Measurements from ENCODE around the gene OR2A1. TPM values are rescaled to one million over a fixed set of nuclear protein-coding genes. Genes with fewer than 3 reads are reported as not detected.
"Not testable (repeated sequence)": the region's sequence is repeated elsewhere in the genome, so short reads cannot be mapped to it uniquely, and the experiment has no call there.

The OR2A1 gene
- total and polyA plus RNA-seq, 7 experiments from 2014 or later: 0.05 to 1.0 (median 0.12) TPM; not detected in 2

- DNase-seq; intact Hi-C loops (cut with micrococcal nuclease); H3K36me3 Mint-ChIP-seq; CTCF ChIA-PET; H3K4me1 ChIP-seq (ENCODE audit: control insufficient read depth in 2 of 2, insufficient read depth in 2 of 2, low read length in 2 of 2); H3K27me3 Mint-ChIP-seq; H3K9me3 ChIP-seq (ENCODE audit: control insufficient read depth in 2 of 3, low read length in 3 of 3); H3K27me3 ChIP-seq (ENCODE audit: control insufficient read depth in 2 of 2, insufficient read depth in 2 of 2, low read length in 2 of 2); H3K4me1 Mint-ChIP-seq; ATAC-seq; H3K4me3 ChIP-seq (ENCODE audit: low read length); H3K4me3 Mint-ChIP-seq; H3K27ac ChIP-seq (ENCODE audit: low read depth, low read length); H3K27ac Mint-ChIP-seq; H3K36me3 ChIP-seq (ENCODE audit: control insufficient read depth in 2 of 3, insufficient read depth in 3 of 3, low read length in 3 of 3); POLR2A ChIA-PET; H3K9me3 Mint-ChIP-seq: not testable (repeated sequence)
These were observed 8.6 kb upstream of the OR2A1 start for GRCh38 chr7:144303607-144304006.

GRCh38 chr7:144305156-144305555 is 7.1 kb upstream of the OR2A1 start:
- H3K36me3 ChIP-seq (ENCODE audit: control insufficient read depth in 2 of 3, insufficient read depth in 3 of 3, low read length in 3 of 3); CTCF ChIA-PET; DNase-seq; H3K4me3 Mint-ChIP-seq; H3K27ac ChIP-seq (ENCODE audit: low read depth, low read length); H3K27me3 Mint-ChIP-seq; H3K27me3 ChIP-seq (ENCODE audit: control insufficient read depth in 2 of 2, insufficient read depth in 2 of 2, low read length in 2 of 2); H3K27ac Mint-ChIP-seq; H3K4me3 ChIP-seq (ENCODE audit: low read length); ATAC-seq; H3K36me3 Mint-ChIP-seq; H3K4me1 ChIP-seq (ENCODE audit: control insufficient read depth in 2 of 2, insufficient read depth in 2 of 2, low read length in 2 of 2); H3K9me3 ChIP-seq (ENCODE audit: control insufficient read depth in 2 of 3, low read length in 3 of 3); POLR2A ChIA-PET; H3K9me3 Mint-ChIP-seq; intact Hi-C loops (cut with micrococcal nuclease); H3K4me1 Mint-ChIP-seq: not testable (repeated sequence)

- H3K27ac ChIP-seq (ENCODE audit: low read depth, low read length); H3K27ac Mint-ChIP-seq; H3K4me3 Mint-ChIP-seq; ATAC-seq; H3K27me3 ChIP-seq (ENCODE audit: control insufficient read depth in 2 of 2, insufficient read depth in 2 of 2, low read length in 2 of 2); POLR2A ChIA-PET; CTCF ChIA-PET; H3K9me3 Mint-ChIP-seq; H3K27me3 Mint-ChIP-seq; H3K4me1 Mint-ChIP-seq; H3K9me3 ChIP-seq (ENCODE audit: control insufficient read depth in 2 of 3, low read length in 3 of 3); H3K36me3 ChIP-seq (ENCODE audit: control insufficient read depth in 2 of 3, insufficient read depth in 3 of 3, low read length in 3 of 3); H3K4me1 ChIP-seq (ENCODE audit: control insufficient read depth in 2 of 2, insufficient read depth in 2 of 2, low read length in 2 of 2); H3K36me3 Mint-ChIP-seq; DNase-seq; H3K4me3 ChIP-seq (ENCODE audit: low read length); intact Hi-C loops (cut with micrococcal nuclease): not testable (repeated sequence)
These were observed 2.5 kb upstream of the OR2A1 start for GRCh38 chr7:144309702-144310101.

- H3K36me3 Mint-ChIP-seq; H3K27me3 ChIP-seq (ENCODE audit: control insufficient read depth in 2 of 2, insufficient read depth in 2 of 2, low read length in 2 of 2); H3K4me1 ChIP-seq (ENCODE audit: control insufficient read depth in 2 of 2, insufficient read depth in 2 of 2, low read length in 2 of 2); ATAC-seq; H3K27me3 Mint-ChIP-seq; H3K36me3 ChIP-seq (ENCODE audit: control insufficient read depth in 2 of 3, insufficient read depth in 3 of 3, low read length in 3 of 3); POLR2A ChIA-PET; H3K4me3 ChIP-seq (ENCODE audit: low read length); intact Hi-C loops (cut with micrococcal nuclease); H3K27ac ChIP-seq (ENCODE audit: low read depth, low read length); H3K4me1 Mint-ChIP-seq; CTCF ChIA-PET; H3K4me3 Mint-ChIP-seq; H3K9me3 ChIP-seq (ENCODE audit: control insufficient read depth in 2 of 3, low read length in 3 of 3); DNase-seq; H3K9me3 Mint-ChIP-seq; H3K27ac Mint-ChIP-seq: not testable (repeated sequence)
These were observed 1.0 kb upstream of the OR2A1 start for GRCh38 chr7:144311218-144311617.

GRCh38 chr7:144317537-144317936 is 5.3 kb downstream of the OR2A1 start:
- H3K9me3 Mint-ChIP-seq; H3K4me1 Mint-ChIP-seq; H3K27me3 ChIP-seq (ENCODE audit: control insufficient read depth in 2 of 2, insufficient read depth in 2 of 2, low read length in 2 of 2); H3K27ac ChIP-seq (ENCODE audit: low read depth, low read length); intact Hi-C loops (cut with micrococcal nuclease); H3K36me3 Mint-ChIP-seq; H3K27me3 Mint-ChIP-seq; H3K36me3 ChIP-seq (ENCODE audit: control insufficient read depth in 2 of 3, insufficient read depth in 3 of 3, low read length in 3 of 3); CTCF ChIA-PET; DNase-seq; H3K27ac Mint-ChIP-seq; H3K9me3 ChIP-seq (ENCODE audit: control insufficient read depth in 2 of 3, low read length in 3 of 3); POLR2A ChIA-PET; H3K4me3 ChIP-seq (ENCODE audit: low read length); ATAC-seq; H3K4me1 ChIP-seq (ENCODE audit: control insufficient read depth in 2 of 2, insufficient read depth in 2 of 2, low read length in 2 of 2); H3K4me3 Mint-ChIP-seq: not testable (repeated sequence)

GRCh38 chr7:144319547-144319946 is 7.3 kb downstream of the OR2A1 start:
- CTCF ChIA-PET; H3K9me3 ChIP-seq (ENCODE audit: control insufficient read depth in 2 of 3, low read length in 3 of 3); POLR2A ChIA-PET; H3K27me3 Mint-ChIP-seq; H3K4me3 Mint-ChIP-seq; DNase-seq; H3K4me1 Mint-ChIP-seq; H3K27me3 ChIP-seq (ENCODE audit: control insufficient read depth in 2 of 2, insufficient read depth in 2 of 2, low read length in 2 of 2); H3K36me3 ChIP-seq (ENCODE audit: control insufficient read depth in 2 of 3, insufficient read depth in 3 of 3, low read length in 3 of 3); H3K27ac Mint-ChIP-seq; intact Hi-C loops (cut with micrococcal nuclease); H3K36me3 Mint-ChIP-seq; H3K9me3 Mint-ChIP-seq; H3K27ac ChIP-seq (ENCODE audit: low read depth, low read length); H3K4me3 ChIP-seq (ENCODE audit: low read length); H3K4me1 ChIP-seq (ENCODE audit: control insufficient read depth in 2 of 2, insufficient read depth in 2 of 2, low read length in 2 of 2); ATAC-seq: not testable (repeated sequence)

GRCh38 chr7:144321677-144322206 is 9.5 kb downstream of the OR2A1 start:
- H3K4me1 ChIP-seq (ENCODE audit: control insufficient read depth in 2 of 2, insufficient read depth in 2 of 2, low read length in 2 of 2); ATAC-seq; H3K27me3 Mint-ChIP-seq; H3K4me3 Mint-ChIP-seq; H3K36me3 Mint-ChIP-seq; POLR2A ChIA-PET; H3K9me3 ChIP-seq (ENCODE audit: control insufficient read depth in 2 of 3, low read length in 3 of 3); H3K27ac ChIP-seq (ENCODE audit: low read depth, low read length); CTCF ChIA-PET; H3K36me3 ChIP-seq (ENCODE audit: control insufficient read depth in 2 of 3, insufficient read depth in 3 of 3, low read length in 3 of 3); H3K9me3 Mint-ChIP-seq; H3K4me1 Mint-ChIP-seq; DNase-seq; H3K27me3 ChIP-seq (ENCODE audit: control insufficient read depth in 2 of 2, insufficient read depth in 2 of 2, low read length in 2 of 2); intact Hi-C loops (cut with micrococcal nuclease); H3K4me3 ChIP-seq (ENCODE audit: low read length); H3K27ac Mint-ChIP-seq: not testable (repeated sequence)

Data from naive thymus-derived CD4-positive, alpha-beta T cell (primary cell).